AG10803 (cell line): ENCODE measurements around the gene ZNF606.

Source experiments
- DNase-seq: peaks from one replicate; pipeline ENCODE4 v3.0.0; 2010; ENCODE audit warnings: low read depth
- H3K4me3 ChIP-seq: 2 replicates; pipeline ENCODE4 v1.5.1; 2011; ENCODE audit warnings: mild to moderate bottlenecking, low read length, control low read depth
- CTCF ChIP-seq: conservative IDR thresholded peaks from 2 replicates; pipeline ENCODE4 v1.5.1; 2011; ENCODE audit warnings: mild to moderate bottlenecking, low read length, control low read depth, inconsistent platforms

ZNF606 gene

GRCh38 chr19:58002384-58003173 lies at the start of gene ZNF606:
TSS of gene ZNF606 (minus strand) at chr19:58002820. CDS start at chr19:58001319, 1,501 bp downstream.
- DNase-seq, result peak; percentile 88
- no peak for TF ChIP-seq CTCF
- H3K4me3 ChIP-seq, result peak within 1 kb of the TSS; percentile 86

GRCh38 chr19:58052256-58052655 lies 49.6 kb upstream of the ZNF606 start:
- TF ChIP-seq CTCF, result no peak
- no peak for DNase-seq
- H3K4me3 ChIP-seq, result no peak overlapping the region

DNA sequence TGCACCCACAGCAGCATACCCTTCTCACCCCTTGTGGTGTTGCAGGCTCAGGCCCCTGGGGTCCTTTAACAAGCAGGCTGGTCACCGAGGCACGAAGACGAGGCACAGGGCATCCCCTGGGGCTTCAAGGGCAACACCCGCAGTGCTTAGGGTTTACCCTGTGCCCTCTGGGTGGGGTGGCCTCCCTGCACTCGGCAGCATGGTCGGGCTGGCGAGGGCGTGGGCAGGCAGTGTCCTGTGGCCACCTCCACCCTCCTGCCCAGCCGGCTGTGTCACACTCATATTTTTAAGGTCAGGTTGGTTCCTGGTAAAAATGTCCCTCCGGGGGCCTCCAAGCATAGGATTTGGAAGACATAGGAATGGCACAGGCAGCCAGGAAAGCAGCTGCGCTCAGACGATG lies 45.1 kb upstream of the ZNF606 start:
- TF ChIP-seq CTCF, result no peak
- H3K4me3 ChIP-seq, result no peak overlapping the region
- no peak for DNase-seq

- DNase-seq, result no peak
- no peak for TF ChIP-seq CTCF
- no peak overlapping the region for H3K4me3 ChIP-seq
Observed at GRCh38 chr19:58046856-58047255, 44.2 kb upstream of the ZNF606 start.

- H3K4me3 ChIP-seq, result no peak overlapping the region
- TF ChIP-seq CTCF, result no peak
- DNase-seq, result no peak
Observed at GRCh38 chr19:58045411-58046050, 42.9 kb upstream of the ZNF606 start.

- no peak for DNase-seq
- no peak overlapping the region for H3K4me3 ChIP-seq
- no peak for TF ChIP-seq CTCF
Observed at GRCh38 chr19:58044886-58045285, 42.3 kb upstream of the ZNF606 start.

DNA sequence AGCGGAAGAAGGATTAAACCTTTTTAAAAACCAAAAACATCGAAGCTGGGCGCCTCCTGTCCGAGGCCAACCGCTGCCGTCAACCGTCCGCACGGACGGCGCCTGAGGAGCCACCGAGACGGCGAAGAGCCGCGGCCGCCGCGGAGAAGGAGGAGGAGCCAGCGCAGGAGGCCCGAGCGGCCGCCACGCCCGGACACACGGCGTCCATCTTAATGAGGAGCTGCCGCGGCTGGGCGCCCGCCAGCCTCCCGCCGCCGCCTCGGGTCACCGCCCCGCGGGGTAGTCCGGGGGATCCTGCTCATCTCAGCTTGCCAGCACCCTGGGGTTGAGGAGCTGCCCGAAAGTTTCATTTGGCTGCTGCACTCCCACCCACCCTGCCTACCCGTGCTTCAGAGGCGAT lies 41.8 kb upstream of the ZNF606 start:
- TF ChIP-seq CTCF, result no peak
- DNase-seq, result no peak
- no peak overlapping the region for H3K4me3 ChIP-seq
